IMR-90 (cell line): ENCODE data around the gene FBXL13. TPM values are rescaled to one million over a fixed set of nuclear protein-coding genes. Genes with fewer than 3 reads are reported as not detected.

Source experiments
- ATAC-seq: fragments of 200-7000 bp; cut with Tn5 transposase; 2 replicates; pipeline ENCODE4 v1.9.1; 2020; ENCODE audit warnings: low read depth, mild to moderate bottlenecking, moderate library complexity
- BruUV-seq: library from RNA; stranded (reverse); fragments of 400-500 nt; replicated peaks from 2 replicates; lab custom pipeline; 2021; lab: Mats Ljungman, UMichigan
- CTCF ChIA-PET: fragments of 300-600 bp; formaldehyde crosslinking; extraction: SDS; loops from one replicate; lab custom pipeline; 2021; ENCODE audit warnings: antibody characterized with exemption; lab: Yijun Ruan, JAX
- POLR2A ChIA-PET: fragments of 300-600 bp; sonication (Branson Sonifier 250); formaldehyde crosslinking; loops from one replicate; lab custom pipeline; 2022; ENCODE audit warnings: antibody characterized with exemption; ENCODE audit not compliant: unreplicated experiment; lab: Charles Lee
- DNase-seq: peaks from one replicate; pipeline ENCODE4 v3.0.0; 2013
- H2AFZ ChIP-seq: replicated peaks from 2 replicates; pipeline ENCODE3; 2013; ENCODE audit warnings: low read length, mild to moderate bottlenecking; ENCODE audit not compliant: poor library complexity
- H2AK5ac ChIP-seq: 2 replicates; pipeline ENCODE4 v1.6.1; 2013; ENCODE audit warnings: low read depth, low read length, inconsistent platforms
- H2AK9ac ChIP-seq: replicated peaks from 2 replicates; pipeline ENCODE3; 2013; ENCODE audit warnings: mild to moderate bottlenecking, low read depth, low read length, moderate library complexity; ENCODE audit not compliant: poor library complexity
- H2BK120ac ChIP-seq: 2 replicates; pipeline ENCODE4 v1.6.1; 2013; ENCODE audit warnings: low read depth, low read length, inconsistent platforms
- H2BK15ac ChIP-seq: 3 replicates; pipeline ENCODE4 v1.6.1; 2013; ENCODE audit warnings: low read depth, low read length, inconsistent platforms
- H2BK20ac ChIP-seq: 2 replicates; pipeline ENCODE4 v1.6.1; 2013; ENCODE audit warnings: low read depth, mild to moderate bottlenecking, inconsistent platforms, low read length, moderate library complexity
- H2BK5ac ChIP-seq: 2 replicates; pipeline ENCODE4 v1.6.1; 2013; ENCODE audit warnings: mild to moderate bottlenecking, low read depth, low read length, inconsistent platforms; ENCODE audit not compliant: poor library complexity, severe bottlenecking
- H3K14ac ChIP-seq: replicated peaks from 2 replicates; pipeline ENCODE4 v1.6.1; 2013; ENCODE audit warnings: low read depth, low read length, inconsistent platforms
- H3K18ac ChIP-seq: 2 replicates; pipeline ENCODE4 v1.6.1; 2013; ENCODE audit warnings: low read depth, low read length, control low read depth
- H3K23ac ChIP-seq: 2 replicates; pipeline ENCODE4 v1.6.1; 2013; ENCODE audit warnings: low read depth, low read length, inconsistent platforms
- H3K27ac ChIP-seq: 2 replicates; pipeline ENCODE4 v1.5.1; 2013; ENCODE audit warnings: mild to moderate bottlenecking, control low read depth, low read length; ENCODE audit not compliant: insufficient read depth
- H3K27me3 ChIP-seq: 2 replicates; pipeline ENCODE4 v1.6.1; 2013; ENCODE audit warnings: low read length; ENCODE audit not compliant: control insufficient read depth, insufficient read depth
- H3K36me3 ChIP-seq: 2 replicates; pipeline ENCODE4 v1.6.1; 2013; ENCODE audit warnings: low read length, mixed read lengths; ENCODE audit not compliant: control insufficient read depth, insufficient read depth
- H3K4ac ChIP-seq: 2 replicates; pipeline ENCODE4 v1.6.1; 2013; ENCODE audit warnings: low read depth, low read length, inconsistent platforms
- H3K4me1 ChIP-seq: 2 replicates; pipeline ENCODE4 v1.6.1; 2013; ENCODE audit warnings: low read length, mixed read lengths; ENCODE audit not compliant: control insufficient read depth, insufficient read depth
- H3K4me2 ChIP-seq: 2 replicates; pipeline ENCODE4 v1.6.1; 2013; ENCODE audit warnings: low read depth, mild to moderate bottlenecking, control low read depth, low read length, moderate library complexity
- H3K4me3 ChIP-seq: 2 replicates; pipeline ENCODE4 v1.5.1; 2013; ENCODE audit warnings: low read depth, mild to moderate bottlenecking, control low read depth, low read length, moderate library complexity; ENCODE audit not compliant: insufficient read depth
- H3K56ac ChIP-seq: 2 replicates; pipeline ENCODE4 v1.6.1; 2013; ENCODE audit warnings: low read length, inconsistent platforms; ENCODE audit not compliant: insufficient read depth; ENCODE audit errors: extremely low read depth
- H3K79me1 ChIP-seq, 2 experiments: 2 replicates each; pipeline ENCODE4 v1.6.1; 2013; ENCODE audit warnings: low read length in 2 of 2, inconsistent platforms in 1 of 2, low read depth in 1 of 2
- H3K9ac ChIP-seq: 2 replicates; pipeline ENCODE4 v1.6.1; 2013; ENCODE audit warnings: low read depth, low read length, control low read depth
- H3K9me1 ChIP-seq: 2 replicates; pipeline ENCODE4 v1.6.1; 2013; ENCODE audit warnings: low read length, inconsistent platforms; ENCODE audit not compliant: insufficient read depth
- H3K9me3 ChIP-seq: 2 replicates; pipeline ENCODE4 v1.6.1; 2013; ENCODE audit warnings: low read length; ENCODE audit not compliant: control insufficient read depth, insufficient read depth
- H4K20me1 ChIP-seq: 2 replicates; pipeline ENCODE4 v1.6.1; 2013; ENCODE audit warnings: low read length, inconsistent platforms; ENCODE audit not compliant: insufficient read depth
- H4K5ac ChIP-seq: 2 replicates; pipeline ENCODE4 v1.6.1; 2013; ENCODE audit warnings: mild to moderate bottlenecking, low read depth, low read length, control low read depth
- H4K8ac ChIP-seq, 2 experiments: 2 replicates each; pipeline ENCODE4 v1.6.1; 2013; ENCODE audit warnings: low read depth in 2 of 2, low read length in 2 of 2, control low read depth in 1 of 2, inconsistent platforms in 1 of 2
- H4K91ac ChIP-seq: 2 replicates; pipeline ENCODE4 v1.6.1; 2013; ENCODE audit warnings: low read depth, low read length, inconsistent platforms; ENCODE audit not compliant: insufficient read depth
- BHLHE40 ChIP-seq: fragments of 150-350 bp; IDR thresholded peaks from 2 replicates; pipeline ENCODE4 v1.6.1; 2016; ENCODE audit warnings: mild to moderate bottlenecking, low read depth, low read length
- MAFK ChIP-seq: IDR thresholded peaks from 2 replicates; pipeline ENCODE4 v1.6.1; 2012; ENCODE audit warnings: low read depth, low read length, improper control_type of control experiment
- MXI1 ChIP-seq: IDR thresholded peaks from 2 replicates; pipeline ENCODE4 v1.6.1; 2012; ENCODE audit warnings: low read depth, mild to moderate bottlenecking, low read length, moderate library complexity, borderline replicate concordance
- NFE2L2 ChIP-seq: fragments of 150-350 bp; IDR thresholded peaks from 2 replicates; pipeline ENCODE4 v1.6.1; 2016; ENCODE audit warnings: low read depth, mild to moderate bottlenecking, low read length
- POLR2A ChIP-seq: IDR thresholded peaks from 2 replicates; pipeline ENCODE4 v1.6.1; 2012; ENCODE audit warnings: mild to moderate bottlenecking, low read depth, low read length
- RAD21 ChIP-seq: IDR thresholded peaks from 2 replicates; pipeline ENCODE4 v1.6.1; 2012; ENCODE audit warnings: low read length, improper control_type of control experiment
- RCOR1 ChIP-seq: IDR thresholded peaks from 2 replicates; pipeline ENCODE4 v1.6.1; 2012; ENCODE audit warnings: mild to moderate bottlenecking, low read length, improper control_type of control experiment; ENCODE audit not compliant: insufficient replicate concordance
- WGBS, 2 experiments: methylation state at CpG; one replicate each; pipeline versions ENCODE4 v1.1.5 to v1.1.7; 2013; ENCODE audit warnings: missing lambda C conversion rate in 2 of 2; ENCODE audit not compliant: insufficient read length in 1 of 2; ENCODE audit errors: extremely low coverage in 2 of 2; 5-methylcytosine and 5-hydroxymethylcytosine counted together
- dilution Hi-C: fragments of 300-500 bp; cut with HindIII; formaldehyde crosslinking; loops from one replicate; pipeline ENCODE4 v1.14.3; 2018; ENCODE audit warnings: low sequenced_read_pairs; ENCODE audit not compliant: unreplicated experiment
- in situ Hi-C: fragments of 300-500 bp; cut with MboI; formaldehyde crosslinking; loops from 3 replicates; pipeline ENCODE4 v1.14.3; 2019; ENCODE audit warnings: low sequenced_read_pairs, inconsistent platforms, mixed read lengths
- intact Hi-C: fragments of 100-400 bp; cut with micrococcal nuclease; formaldehyde crosslinking; loops from 2 replicates; pipeline ENCODE4 v1.10.0; 2022
- polyA plus RNA-seq, 3 experiments: library from polyadenylated mRNA; depleted of rRNA; stranded (reverse); fragments of >200 nt; gene quantifications; 2 replicates each; pipeline ENCODE4 v1.2.3, GENCODE V29; 2012; ENCODE audit warnings: low replicate concordance in 1 of 3
- total RNA-seq: library from RNA; depleted of rRNA; stranded (reverse); fragments of >200 nt; gene quantifications from 2 replicates; pipeline ENCODE4 v1.2.3, GENCODE V29; 2012
- TF ChIP-seq, protein P1 (sequence below): fragments of 150-350 bp; IDR thresholded peaks from 2 replicates; pipeline ENCODE4 v1.6.1; 2016; ENCODE audit warnings: low read depth, mild to moderate bottlenecking, low read length, moderate library complexity, borderline replicate concordance

Gene FBXL13
- total and polyA plus RNA-seq, 2 of the 4 experiments (the other 2 are of a cell fraction): 0.24 to 0.36 TPM

DNA sequence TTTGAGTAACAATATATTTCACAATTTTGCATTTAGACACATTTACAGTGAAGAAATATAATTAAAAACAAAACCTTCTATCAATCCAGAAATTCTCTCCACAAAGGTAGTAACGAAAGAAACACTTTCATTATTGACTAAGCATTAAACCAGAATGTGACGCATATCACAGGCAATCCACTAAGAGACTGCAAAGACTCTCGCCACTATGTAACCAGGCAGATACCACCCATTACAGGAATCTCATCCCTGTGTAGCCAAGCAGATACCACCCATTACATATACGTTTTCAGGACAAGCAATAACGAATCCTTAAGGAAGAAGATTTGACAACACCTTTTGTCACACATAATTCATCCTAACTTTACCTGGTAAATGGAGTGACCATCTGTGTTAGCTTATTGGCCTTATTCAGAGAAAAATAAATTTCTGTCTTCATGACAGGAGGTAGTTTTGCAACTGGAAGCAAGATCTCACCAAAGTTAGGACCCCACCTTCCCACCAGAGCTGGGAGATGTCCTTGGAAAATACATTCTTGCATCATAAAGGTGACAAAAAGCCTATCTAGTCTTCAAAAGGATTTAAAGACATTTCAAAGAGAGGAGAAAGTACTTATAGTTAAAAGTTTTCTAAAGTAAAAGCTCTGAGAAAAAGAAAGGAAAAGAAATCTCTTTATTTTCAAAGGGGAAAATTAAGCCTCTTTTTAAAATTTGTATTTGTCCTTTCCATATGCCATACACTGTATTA is 131.0 kb downstream of the FBXL13 start:
- DNase-seq: no peak
- TF ChIP-seq BHLHE40: no peak
- no peak for TF ChIP-seq POLR2A
- TF ChIP-seq NFE2L2: no peak
- no peak for TF ChIP-seq MAFK
- TF ChIP-seq RCOR1: no peak
- TF ChIP-seq RAD21: no peak
- TF ChIP-seq, protein P1, sequence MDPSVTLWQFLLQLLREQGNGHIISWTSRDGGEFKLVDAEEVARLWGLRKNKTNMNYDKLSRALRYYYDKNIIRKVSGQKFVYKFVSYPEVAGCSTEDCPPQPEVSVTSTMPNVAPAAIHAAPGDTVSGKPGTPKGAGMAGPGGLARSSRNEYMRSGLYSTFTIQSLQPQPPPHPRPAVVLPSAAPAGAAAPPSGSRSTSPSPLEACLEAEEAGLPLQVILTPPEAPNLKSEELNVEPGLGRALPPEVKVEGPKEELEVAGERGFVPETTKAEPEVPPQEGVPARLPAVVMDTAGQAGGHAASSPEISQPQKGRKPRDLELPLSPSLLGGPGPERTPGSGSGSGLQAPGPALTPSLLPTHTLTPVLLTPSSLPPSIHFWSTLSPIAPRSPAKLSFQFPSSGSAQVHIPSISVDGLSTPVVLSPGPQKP: no peak
- no peak for TF ChIP-seq MXI1
- no peak overlapping the region for H3K14ac ChIP-seq
- POLR2A ChIA-PET: no interaction called here
- no peak overlapping the region for H2BK20ac ChIP-seq
- CTCF ChIA-PET: interaction anchor here (0.6 to 1.1 kb wide), 2 partner anchors 39 to 51 kb away, joined by 3 to 5 read pairs; no protein-coding TSS in a partner anchor
- no peak overlapping the region for H3K23ac ChIP-seq
- H3K4me3 ChIP-seq: no peak overlapping the region
- BruUV-seq: no TSS peak
- H2BK15ac ChIP-seq: no peak overlapping the region
- 100% methylated on average over 2 of the region's 5 CpGs; no CpG with 5 or more reads in 1 of the 2 experiments for WGBS, 2 experiments
- no peak overlapping the region for H2BK5ac ChIP-seq
- in situ Hi-C loops: no loop called here
- no peak overlapping the region for H3K18ac ChIP-seq
- peaks cover 3% of the 10 kb centered on the region; the same call in 1 of the 2 replicates for H3K9me1 ChIP-seq
- dilution Hi-C loops: no loop called here
- H2AFZ ChIP-seq: no peak overlapping the region
- H2AK5ac ChIP-seq: no peak overlapping the region
- H2BK120ac ChIP-seq: no peak overlapping the region
- no peaks in the 10 kb centered on the region; the same call in 1 of the 2 replicates for H3K4me1 ChIP-seq
- H3K27me3 ChIP-seq: no peaks in the 10 kb centered on the region
- H3K56ac ChIP-seq: no peak overlapping the region
- intact Hi-C loops: no loop called here
- no peaks in the 10 kb centered on the region for H3K9me3 ChIP-seq
- no peak overlapping the region for H4K5ac ChIP-seq
- no peak for ATAC-seq
- H4K91ac ChIP-seq: no peak overlapping the region
- no peaks in the 10 kb centered on the region for H4K20me1 ChIP-seq
- H3K4me2 ChIP-seq: no peak overlapping the region
- H3K27ac ChIP-seq: no peak overlapping the region
- peaks cover 16% of the 10 kb centered on the region for H3K36me3 ChIP-seq
- H3K79me1 ChIP-seq: peaks cover 4 to 11% of the 10 kb centered on the region in 2 experiments; a peak in 2 of 4 replicates
- no peak overlapping the region for H3K4ac ChIP-seq
- H2AK9ac ChIP-seq: no peak overlapping the region
- H3K9ac ChIP-seq: no peak overlapping the region
- H4K8ac ChIP-seq: no peak overlapping the region
